ENCODE measurements around the gene CELA2B.
"Not testable (repeated sequence)": the region's sequence is repeated elsewhere in the genome, so short reads cannot be mapped to it uniquely, and the experiment has no call there.

Gene CELA2B

DNA sequence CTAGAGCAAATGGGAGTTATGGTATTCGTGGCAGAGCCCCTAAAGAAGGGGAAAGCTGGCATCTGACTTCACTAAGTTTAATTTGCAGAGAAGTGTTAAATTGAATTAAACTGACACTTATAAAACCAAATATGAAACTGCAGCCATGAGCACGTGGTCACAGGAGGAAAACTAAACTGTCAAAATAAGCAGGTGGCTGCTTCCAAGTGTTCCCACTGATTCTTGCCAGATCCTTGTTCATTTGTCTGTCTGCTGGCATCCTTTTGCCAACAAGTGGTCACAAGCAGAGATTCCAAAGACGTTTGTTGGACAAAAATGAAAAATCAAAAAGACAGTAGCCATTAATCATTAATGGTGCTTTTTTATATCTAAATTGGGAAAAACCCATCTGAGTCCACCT lies 6.5 kb upstream of the CELA2B start:
- DNase-seq: no peak

DNA sequence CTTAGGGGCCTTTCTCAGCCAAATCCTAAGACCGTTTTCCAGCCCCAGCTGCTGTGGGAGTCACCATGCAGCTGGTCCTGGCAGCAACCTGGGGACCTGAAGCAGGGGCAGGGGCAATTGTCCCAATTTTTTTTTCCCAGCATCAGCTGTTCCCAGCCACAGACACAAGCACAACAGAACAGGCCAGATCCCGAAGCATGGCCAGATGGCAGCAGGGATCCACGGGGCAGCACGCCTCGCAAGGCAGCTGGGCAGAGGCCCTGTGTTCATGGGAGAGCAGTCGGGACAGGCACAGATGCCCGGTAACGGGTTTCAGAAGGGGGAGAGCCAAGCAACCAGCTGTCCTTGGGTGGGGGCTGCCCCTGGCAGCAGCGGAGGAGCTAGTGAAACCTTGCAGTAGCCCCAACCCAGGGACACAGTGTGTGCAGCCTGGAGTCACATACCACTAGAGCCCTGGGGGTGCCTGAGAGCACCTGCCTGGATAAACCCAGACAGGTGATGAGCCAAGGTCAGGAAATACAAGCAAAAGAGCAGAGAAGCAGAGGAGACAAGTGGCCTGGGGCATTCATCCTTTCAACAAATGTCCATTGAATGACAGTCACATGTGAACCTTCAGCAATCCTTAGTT lies 6.0 kb upstream of the CELA2B start:
- not testable (repeated sequence) for DNase-seq

- not testable (repeated sequence) for DNase-seq
These were observed 4.8 kb upstream of the CELA2B start for GRCh38 chr1:15471067-15471466.

GRCh38 chr1:15471723-15472122 lies 4.2 kb upstream of the CELA2B start:
- not testable (repeated sequence) for DNase-seq

GRCh38 chr1:15472587-15472986 lies 3.3 kb upstream of the CELA2B start:
- DNase-seq: no peak

DNA sequence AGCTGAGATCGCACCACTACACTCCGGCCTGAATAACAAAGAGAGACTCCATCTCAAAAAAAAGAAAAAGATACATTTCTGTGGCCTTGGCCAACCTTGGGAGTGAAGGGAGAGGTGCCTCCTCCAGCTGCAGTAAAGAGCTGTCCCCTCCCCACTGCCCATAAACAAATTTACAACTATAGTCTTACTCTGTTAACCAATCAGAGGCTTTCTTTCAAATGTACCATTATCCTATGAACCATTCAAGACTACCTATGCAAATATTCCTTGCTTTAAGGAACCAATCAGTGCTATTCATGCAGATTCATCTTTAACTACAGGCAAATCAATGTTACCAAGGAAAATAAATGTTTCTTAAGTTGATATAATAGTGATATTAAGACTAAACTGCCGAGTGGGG lies 1.0 kb downstream of the CELA2B start:
- DNase-seq: no peak

DNA sequence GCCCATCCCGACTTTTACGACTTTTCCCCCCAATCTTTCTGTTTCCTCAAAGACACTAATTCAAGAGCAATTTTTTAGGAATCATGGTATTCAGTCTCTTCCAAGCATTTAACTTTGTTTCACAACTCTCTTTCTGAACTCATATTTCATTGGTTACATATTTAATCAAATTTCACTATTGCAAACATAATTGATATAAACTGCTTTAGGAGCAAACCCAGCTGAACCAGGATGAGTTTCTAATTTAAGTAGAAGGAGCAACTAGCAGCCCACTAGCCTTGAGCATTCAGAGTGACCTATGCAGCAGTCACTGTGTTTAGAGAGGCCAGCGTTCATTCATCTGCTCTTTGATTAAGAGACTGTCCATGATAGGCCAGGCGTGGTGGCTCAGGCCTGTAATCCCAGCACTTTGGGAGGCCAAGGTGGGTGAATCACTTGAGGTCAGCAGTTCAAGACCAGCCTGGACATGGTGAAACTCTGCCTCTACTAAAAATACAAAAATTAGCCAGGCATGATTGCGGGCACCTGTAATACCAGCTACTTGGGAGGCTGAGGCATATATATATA lies 1.8 kb downstream of the CELA2B start:
- DNase-seq: no peak

DNA sequence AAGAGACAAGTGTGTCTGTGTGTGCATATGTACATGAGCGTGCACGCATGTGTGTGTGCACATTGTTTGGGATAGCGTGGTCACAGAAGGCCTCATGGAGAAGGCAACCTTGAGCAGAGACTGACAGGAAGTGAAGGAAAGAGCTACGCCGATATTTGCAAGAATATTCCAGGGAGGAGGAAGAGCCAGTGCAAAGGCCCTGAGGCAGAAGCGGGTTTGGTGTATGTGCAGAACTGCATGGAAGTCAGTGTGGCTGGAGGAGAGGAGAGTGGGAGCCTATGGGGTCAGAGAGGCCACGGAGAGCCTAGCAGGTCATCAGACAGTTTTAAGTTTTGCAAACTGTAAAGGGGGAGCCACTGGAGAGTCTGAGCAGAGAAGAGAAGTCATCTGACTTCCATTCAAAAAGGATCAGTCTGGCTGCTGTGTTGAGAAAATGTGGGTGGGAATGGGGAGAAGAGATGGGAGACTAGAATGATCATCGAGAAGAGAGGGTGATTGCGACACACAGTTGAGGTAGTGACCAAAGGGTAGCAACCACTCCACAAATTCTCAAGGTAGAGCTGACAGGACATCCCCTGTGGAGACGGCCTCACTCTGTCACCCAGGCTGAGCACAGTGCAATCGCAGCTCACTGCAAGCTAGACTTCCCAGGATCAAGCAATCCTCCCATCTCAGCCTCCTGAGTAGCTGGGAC lies 3.9 kb downstream of the CELA2B start:
- no peak for DNase-seq

DNA sequence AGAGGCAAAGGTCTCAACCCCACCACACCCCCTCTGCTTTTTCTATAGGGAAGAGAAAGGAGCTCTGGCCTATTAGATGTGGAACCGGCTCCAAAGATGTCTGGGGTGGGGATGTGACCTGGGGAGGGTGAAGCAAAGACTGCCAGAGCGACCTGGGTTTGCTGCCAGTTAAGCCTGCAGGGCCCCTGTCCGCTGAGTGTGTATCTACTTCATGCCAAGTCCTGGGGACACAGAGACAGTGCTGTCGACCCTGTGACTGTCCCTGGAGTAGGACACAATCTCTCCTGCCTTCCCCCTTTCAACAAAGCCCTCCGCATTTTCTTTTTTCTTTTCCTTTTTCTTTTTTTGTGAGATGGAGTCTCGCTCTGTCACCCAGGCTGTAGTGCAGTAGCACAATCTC lies 6.6 kb downstream of the CELA2B start:
- DNase-seq: not testable (repeated sequence)

DNA sequence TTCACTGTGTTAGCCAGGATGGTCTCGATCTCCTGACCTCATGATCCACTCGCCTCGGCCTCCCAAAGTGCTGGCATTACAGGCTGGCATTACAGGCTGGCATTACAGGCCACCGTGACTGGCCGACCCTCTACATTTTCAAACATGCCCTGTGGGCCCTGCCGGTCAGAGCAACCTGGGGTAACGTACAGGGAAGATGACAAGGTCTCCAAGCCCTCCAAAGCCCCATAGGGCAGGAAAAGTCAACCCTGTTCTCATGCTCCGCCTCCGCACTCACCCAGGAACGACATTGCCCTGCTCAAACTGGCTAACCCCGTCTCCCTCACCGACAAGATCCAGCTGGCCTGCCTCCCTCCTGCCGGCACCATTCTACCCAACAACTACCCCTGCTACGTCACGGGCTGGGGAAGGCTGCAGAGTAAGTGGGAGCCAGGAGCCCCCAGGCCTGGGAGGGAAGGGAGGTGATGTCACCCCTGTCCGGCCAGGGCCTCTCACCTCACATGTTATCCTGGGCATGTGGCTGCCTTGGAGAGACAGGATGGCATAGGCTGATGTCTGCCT lies 7.2 kb downstream of the CELA2B start:
- DNase-seq: not testable (repeated sequence)

- no peak for DNase-seq
These were observed 8.1 kb downstream of the CELA2B start for GRCh38 chr1:15483971-15484370.

GRCh38 chr1:15484443-15484842 lies 8.5 kb downstream of the CELA2B start:
- not testable (repeated sequence) for DNase-seq

GRCh38 chr1:15485636-15486035 lies 9.7 kb downstream of the CELA2B start:
- no peak for DNase-seq

DNA sequence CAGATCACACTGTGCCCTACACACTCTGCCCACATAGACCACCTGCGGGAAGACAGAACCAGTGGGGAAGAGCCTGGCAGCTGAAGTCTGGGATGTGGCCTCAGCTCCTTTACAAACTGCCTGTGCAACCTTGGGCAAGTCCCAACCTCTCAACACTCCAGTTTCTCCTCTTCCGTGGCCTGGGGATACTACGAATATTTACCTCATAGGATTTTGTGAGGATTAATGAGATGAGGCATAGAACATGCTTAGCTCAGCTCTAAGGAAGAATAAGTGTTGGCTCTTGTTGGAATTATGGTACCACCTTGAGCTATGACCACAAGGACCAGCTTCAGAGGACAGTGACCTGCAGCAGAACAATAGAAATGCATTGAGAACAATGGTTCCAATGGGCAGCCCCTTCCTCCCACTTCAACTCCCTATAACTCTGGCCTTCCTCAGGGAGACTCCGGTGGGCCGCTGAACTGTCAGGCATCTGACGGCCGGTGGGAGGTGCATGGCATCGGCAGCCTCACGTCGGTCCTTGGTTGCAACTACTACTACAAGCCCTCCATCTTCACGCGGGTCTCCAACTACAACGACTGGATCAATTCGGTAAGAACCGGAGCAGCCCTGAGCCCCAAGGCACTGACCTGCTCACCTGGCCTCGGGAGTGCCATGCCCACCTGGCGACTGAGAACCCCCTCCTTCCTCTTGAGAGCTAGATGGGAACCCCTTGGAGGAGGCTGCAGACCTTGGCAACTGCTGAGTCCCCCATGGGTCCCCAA lies 11.1 kb downstream of the CELA2B start:
- not testable (repeated sequence) for DNase-seq

DNA sequence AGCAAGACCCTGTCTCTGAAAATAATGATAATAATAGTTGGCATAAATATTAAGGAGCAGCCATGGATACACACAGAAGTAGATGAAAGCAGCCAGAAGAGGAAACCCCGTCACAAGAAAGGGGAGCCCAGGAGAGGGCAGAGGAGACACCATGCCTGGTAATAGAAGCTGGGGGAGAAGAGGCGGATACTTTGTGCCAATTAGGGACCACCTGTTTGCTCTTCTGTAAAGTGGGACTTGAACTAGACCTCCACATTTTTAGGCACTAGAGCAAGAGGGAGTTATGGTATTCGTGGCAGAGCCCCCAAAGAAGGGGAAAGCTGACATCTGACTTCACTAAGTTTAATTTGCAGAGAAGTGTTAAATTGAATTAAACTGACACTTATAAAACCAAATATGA lies 12.5 kb downstream of the CELA2B start:
- no peak for DNase-seq

- no peak for DNase-seq
These were observed 13.3 kb downstream of the CELA2B start for GRCh38 chr1:15489052-15489736.

- not testable (repeated sequence) for DNase-seq
These were observed 15.1 kb downstream of the CELA2B start for GRCh38 chr1:15491010-15491409.

DNA sequence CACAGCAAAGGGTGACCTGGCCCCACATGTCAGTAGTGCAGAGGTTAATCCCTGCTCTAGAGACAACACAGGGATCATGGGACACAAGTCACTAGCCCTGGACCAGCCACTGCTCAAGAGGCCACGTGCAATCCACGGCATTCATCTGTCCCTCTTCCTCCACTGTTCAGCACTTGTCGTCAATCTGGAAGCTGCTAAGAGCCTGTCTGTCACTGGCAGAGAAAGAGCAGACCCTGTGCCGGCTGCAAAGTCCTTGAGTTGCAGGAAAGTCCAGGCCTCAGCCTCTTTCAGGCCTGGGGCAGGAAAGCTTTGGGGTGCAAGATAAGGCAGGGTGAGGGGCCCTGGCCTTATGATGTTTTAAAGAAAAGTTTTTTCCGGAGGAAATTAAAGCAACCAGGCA lies 16.7 kb downstream of the CELA2B start:
- no peak for DNase-seq

- no peak for DNase-seq
These were observed 18.0 kb downstream of the CELA2B start for GRCh38 chr1:15493869-15494390.

DNA sequence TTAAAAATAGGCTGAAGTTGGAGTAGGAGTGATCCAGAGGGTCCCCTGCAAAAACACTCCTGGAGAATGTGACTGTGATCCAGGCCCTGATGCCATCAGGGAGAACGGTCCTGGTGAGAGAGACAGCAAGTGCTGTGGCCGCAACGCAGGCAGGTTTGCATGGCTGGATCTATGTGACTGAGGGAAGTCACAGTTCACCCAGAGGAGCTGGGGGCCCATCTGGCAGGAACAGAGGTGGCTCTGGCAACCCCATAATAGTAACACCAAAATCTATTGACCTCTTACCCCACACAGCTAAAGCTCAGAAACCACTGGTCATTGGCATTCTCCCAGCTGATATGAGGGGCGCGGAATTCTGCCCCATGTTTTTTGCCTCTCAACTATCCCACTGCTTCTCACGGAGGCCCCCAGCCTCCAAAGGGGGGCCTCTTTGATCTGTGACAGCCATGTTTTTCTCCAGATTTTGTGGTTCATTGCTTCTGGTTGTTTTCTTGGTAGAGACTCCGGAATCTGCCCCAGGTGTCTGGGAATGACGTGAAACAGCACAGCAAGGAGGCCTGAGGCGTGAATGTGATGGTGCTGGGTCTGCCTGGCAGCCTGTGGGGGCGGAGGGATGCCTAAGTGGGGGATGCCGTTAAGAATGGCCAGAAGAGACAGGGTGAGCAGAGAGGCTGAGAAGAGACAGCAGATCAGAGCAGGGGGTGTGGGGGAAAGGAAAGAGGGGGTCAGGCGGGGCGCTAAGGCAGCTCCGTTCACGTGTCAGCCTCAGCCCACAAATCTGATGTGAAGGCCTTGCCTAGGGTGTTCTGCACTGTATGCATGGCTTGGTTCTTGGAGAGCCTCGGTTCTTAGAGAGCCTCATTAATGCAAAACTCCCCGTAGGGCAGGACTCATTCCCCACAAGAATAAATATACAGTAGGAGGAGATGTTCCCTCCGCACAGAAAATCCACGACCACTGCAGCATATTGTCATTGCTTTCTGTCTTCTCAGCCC lies 24.6 kb downstream of the CELA2B start:
- DNase-seq: no peak
